Caco-2 (cell line): Measurements from ENCODE around the gene PAPPA2. TPM values are rescaled to one million over a fixed set of nuclear protein-coding genes. Genes with fewer than 3 reads are reported as not detected.

Source experiments
- BruUV-seq: library from RNA; stranded (reverse); fragments of 400-500 nt; replicated peaks from 2 replicates; lab custom pipeline; 2021; lab: Mats Ljungman, UMichigan
- CTCF ChIA-PET: fragments of 300-600 bp; sonication (Branson Sonifier 250); formaldehyde crosslinking; loops from one replicate; lab custom pipeline; 2022; ENCODE audit warnings: antibody characterized with exemption; lab: Charles Lee
- POLR2A ChIA-PET: fragments of 300-600 bp; sonication (Branson Sonifier 250); formaldehyde crosslinking; loops from one replicate; lab custom pipeline; 2022; ENCODE audit warnings: antibody characterized with exemption; lab: Charles Lee
- DNase-seq, 2 experiments: peaks; one replicate each; pipeline versions ENCODE4 v3.0.0 to v3.0.0-alpha.2; 2020 to 2022
- H3K27me3 ChIP-seq: replicated peaks from 2 replicates; pipeline ENCODE4 v1.6.0; 2011; ENCODE audit warnings: low read length; ENCODE audit not compliant: control insufficient read depth, insufficient read depth
- H3K36me3 ChIP-seq: 2 replicates; pipeline ENCODE4 v1.5.1; 2011; ENCODE audit warnings: low read length; ENCODE audit not compliant: control insufficient read depth, insufficient read depth
- H3K4me1 ChIP-seq: fragments of 250-450 bp; sonication (Bioruptor Pico); 2 replicates; pipeline ENCODE4 v1.5.1; 2020; ENCODE audit warnings: mild to moderate bottlenecking
- H3K4me3 ChIP-seq: 2 replicates; pipeline ENCODE4 v1.5.1; 2011; ENCODE audit warnings: low read depth, mild to moderate bottlenecking, control low read depth, low read length
- H3K9me3 ChIP-seq: fragments of 250-450 bp; sonication (Bioruptor Pico); 2 replicates; pipeline ENCODE4 v1.5.1; 2020; ENCODE audit warnings: mild to moderate bottlenecking, moderate library complexity
- H3K27ac Mint-ChIP-seq: one replicate; pipeline ENCODE4 v1.8.0; 2022; ENCODE audit warnings: mixed read lengths; ENCODE audit not compliant: unreplicated experiment
- H3K27me3 Mint-ChIP-seq: one replicate; pipeline ENCODE4 v1.8.0; 2022; ENCODE audit warnings: mixed read lengths; ENCODE audit not compliant: insufficient read depth, unreplicated experiment
- H3K36me3 Mint-ChIP-seq: one replicate; pipeline ENCODE4 v1.8.0; 2022; ENCODE audit warnings: mild to moderate bottlenecking, mixed read lengths; ENCODE audit not compliant: insufficient read depth, unreplicated experiment
- H3K4me1 Mint-ChIP-seq: one replicate; pipeline ENCODE4 v1.8.0; 2022; ENCODE audit warnings: low read depth, mixed read lengths; ENCODE audit not compliant: unreplicated experiment
- H3K4me3 Mint-ChIP-seq: one replicate; pipeline ENCODE4 v1.8.0; 2022; ENCODE audit warnings: mild to moderate bottlenecking, moderate library complexity, mixed read lengths; ENCODE audit not compliant: unreplicated experiment
- H3K9me3 Mint-ChIP-seq: one replicate; pipeline ENCODE4 v1.8.0; 2022; ENCODE audit warnings: mixed read lengths; ENCODE audit not compliant: unreplicated experiment
- CTCF ChIP-seq, 2 experiments: fragments of 200-600 bp in 1 of 2; IDR thresholded peaks; 1 replicate in 1 of 2; 2 replicates in 1 of 2; pipeline versions ENCODE4 v1.5.1 to v1.8.0; 2011 to 2022; ENCODE audit warnings: antibody characterized with exemption in 1 of 2, control low read depth in 1 of 2, inconsistent platforms in 1 of 2, low read depth in 1 of 2, low read length in 1 of 2, mild to moderate bottlenecking in 1 of 2, moderate library complexity in 1 of 2; ENCODE audit not compliant: insufficient read depth in 1 of 2, severe bottlenecking in 1 of 2, unreplicated experiment in 1 of 2
- intact Hi-C: fragments of 100-400 bp; cut with micrococcal nuclease; formaldehyde crosslinking; loops from one replicate; pipeline ENCODE4 v1.10.0; 2022; ENCODE audit not compliant: unreplicated experiment
- total RNA-seq: library from RNA; stranded (reverse); gene quantifications from 2 replicates; pipeline ENCODE4 v1.2.3, GENCODE V29; 2022

Gene PAPPA2
- total RNA-seq, 1 experiment from 2014 or later, result 0.18 TPM

- Mint-ChIP-seq H3K36me3 (no peaks in the 10 kb centered on the region), H3K4me1 (no peaks in the 10 kb centered on the region), H3K27ac (no peak overlapping the region), H3K27me3 (peaks cover 18% of the 10 kb centered on the region), H3K9me3 (no peaks in the 10 kb centered on the region), H3K4me3 (no peak overlapping the region)
- peak; percentile 78 to 83 for TF ChIP-seq CTCF (IDR thresholded peaks at IDR 0.05; ENCODE audit: insufficient read depth in 1 of 2, low read depth in 1 of 2, low read length in 1 of 2, severe bottlenecking in 1 of 2, unreplicated experiment in 1 of 2)
- POLR2A ChIA-PET, result no interaction called here
- Histone ChIP-seq H3K4me3 (no peak overlapping the region), H3K9me3 (no peaks in the 10 kb centered on the region), H3K4me1 (no peaks in the 10 kb centered on the region), H3K36me3 (no peaks in the 10 kb centered on the region), H3K27me3 (no peaks in the 10 kb centered on the region)
- peak; percentile 72 to 75 for DNase-seq
- no TSS peak for BruUV-seq
- CTCF ChIA-PET, result no interaction called here
- intact Hi-C loops, result loop anchor here (1.0 to 2.0 kb wide), 2 partner anchors 322 to 506 kb away; no protein-coding TSS in a partner anchor
Measured at GRCh38 chr1:176880955-176881595, 418.1 kb downstream of the PAPPA2 start.

- no peaks in the 10 kb centered on the region for H3K27me3 ChIP-seq
- no peaks in the 10 kb centered on the region for H3K36me3 ChIP-seq
- ChIA-PET CTCF (no interaction called here), POLR2A (no interaction called here)
- no peaks in the 10 kb centered on the region for H3K9me3 Mint-ChIP-seq
- no peaks in the 10 kb centered on the region for H3K36me3 Mint-ChIP-seq
- no peak overlapping the region for H3K4me3 ChIP-seq
- no peaks in the 10 kb centered on the region for H3K9me3 ChIP-seq
- no peaks in the 10 kb centered on the region for H3K4me1 Mint-ChIP-seq
- no peaks in the 10 kb centered on the region for H3K4me1 ChIP-seq
- BruUV-seq, result no TSS peak
- no peak overlapping the region for H3K27ac Mint-ChIP-seq
- DNase-seq, result no peak
- intact Hi-C loops, result no loop called here
- TF ChIP-seq CTCF (IDR thresholded peaks at IDR 0.05; ENCODE audit: insufficient read depth in 1 of 2, low read depth in 1 of 2, low read length in 1 of 2, severe bottlenecking in 1 of 2, unreplicated experiment in 1 of 2), result no peak
- no peak overlapping the region for H3K4me3 Mint-ChIP-seq
- peaks cover 15% of the 10 kb centered on the region for H3K27me3 Mint-ChIP-seq
Measured at GRCh38 chr1:176884286-176884685, 421.3 kb downstream of the PAPPA2 start.

DNA sequence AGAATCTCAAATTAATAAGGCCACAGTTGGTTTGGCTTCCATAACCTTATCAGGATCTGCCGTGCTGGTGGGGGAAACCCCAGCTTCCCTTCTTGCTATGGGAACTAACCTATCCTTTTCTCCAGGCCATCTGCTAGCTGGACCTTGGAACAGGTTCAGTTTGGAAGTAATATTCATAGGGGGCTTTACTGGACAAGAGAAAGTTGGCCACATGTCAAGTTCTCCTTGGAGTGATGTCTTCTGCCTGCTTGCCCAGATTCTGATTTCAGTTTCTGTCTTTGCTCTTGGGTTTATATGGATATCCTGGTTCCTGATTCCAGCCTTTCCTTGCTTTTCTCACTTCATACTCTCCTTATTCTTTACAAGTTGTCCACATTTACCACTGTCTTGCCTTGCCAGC, 421.9 kb downstream of the PAPPA2 start:
- H3K4me1 Mint-ChIP-seq, result no peaks in the 10 kb centered on the region
- no TSS peak for BruUV-seq
- intact Hi-C loops, result no loop called here
- no peak for TF ChIP-seq CTCF (IDR thresholded peaks at IDR 0.05; ENCODE audit: insufficient read depth in 1 of 2, low read depth in 1 of 2, low read length in 1 of 2, severe bottlenecking in 1 of 2, unreplicated experiment in 1 of 2)
- H3K4me1 ChIP-seq, result no peaks in the 10 kb centered on the region
- H3K36me3 ChIP-seq, result no peaks in the 10 kb centered on the region
- no peak overlapping the region for H3K4me3 Mint-ChIP-seq
- H3K4me3 ChIP-seq, result no peak overlapping the region
- no peak overlapping the region for H3K27ac Mint-ChIP-seq
- no peak for DNase-seq
- no peaks in the 10 kb centered on the region for H3K9me3 Mint-ChIP-seq
- H3K27me3 ChIP-seq, result no peaks in the 10 kb centered on the region
- H3K27me3 Mint-ChIP-seq, result peaks cover 15% of the 10 kb centered on the region
- ChIA-PET POLR2A (no interaction called here), CTCF (no interaction called here)
- no peaks in the 10 kb centered on the region for H3K36me3 Mint-ChIP-seq
- no peaks in the 10 kb centered on the region for H3K9me3 ChIP-seq
